ENCODE data around the gene SLC28A1. TPM values are rescaled to one million over a fixed set of nuclear protein-coding genes. Genes with fewer than 3 reads are reported as not detected.

SLC28A1 gene
- total and polyA plus RNA-seq, 5 experiments from 2014 or later: not detected

DNA sequence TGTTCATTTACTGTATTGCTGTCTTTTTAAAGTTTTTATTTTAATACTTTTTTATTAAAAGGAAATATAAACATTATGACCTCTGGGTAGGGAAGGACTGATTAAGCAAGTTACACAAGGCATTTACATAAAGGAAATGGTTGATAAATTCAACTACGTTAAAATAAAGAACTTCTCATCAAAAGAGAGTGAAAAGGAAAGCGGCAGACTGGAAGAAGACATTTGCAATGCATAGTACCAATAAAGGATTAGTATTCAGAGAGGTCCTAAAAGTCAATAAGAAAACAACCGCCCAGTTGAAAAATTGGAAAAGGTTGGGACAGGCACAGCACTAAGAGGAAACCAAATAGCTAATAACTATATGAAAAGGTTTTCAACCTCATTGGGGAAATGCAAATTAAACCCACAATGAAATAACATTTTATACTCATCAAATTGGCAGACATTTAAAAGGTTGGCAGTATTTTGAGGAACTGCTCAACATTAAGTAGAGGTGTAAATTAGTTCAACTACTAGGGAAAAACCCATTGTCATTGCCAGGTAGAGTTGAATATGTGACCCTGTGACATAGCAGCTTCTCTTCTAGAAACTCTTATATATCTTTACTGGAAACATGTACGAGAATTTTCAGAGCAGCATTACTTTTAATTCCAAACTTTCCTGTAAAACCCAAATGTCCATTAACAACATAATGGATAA, 106.7 kb downstream of the SLC28A1 start:
- H3K4me1 Mint-ChIP-seq: peaks cover 29 to 65% (median 40%) of the 10 kb centered on the region in 4 donors
- POLR2A ChIA-PET: interaction anchor here (1.5 kb wide), 1 partner anchor 10 kb away, joined by 4 read pairs; no protein-coding TSS in a partner anchor
- H3K36me3 Mint-ChIP-seq: peaks cover 0 to 2% (median 1%) of the 10 kb centered on the region in 3 donors
- H3K27me3 Mint-ChIP-seq: no peaks in the 10 kb centered on the region
- ATAC-seq: no peak
- DNase-seq: no peak
- H3K27ac Mint-ChIP-seq: peak overlapping the region in 4 of 10 donors; percentile 9 to 31 (median 14)
- peak overlapping the region in 1 of 10 donors; percentile 41 for H3K4me3 Mint-ChIP-seq
- H3K9me3 Mint-ChIP-seq: no peaks in the 10 kb centered on the region

DNA sequence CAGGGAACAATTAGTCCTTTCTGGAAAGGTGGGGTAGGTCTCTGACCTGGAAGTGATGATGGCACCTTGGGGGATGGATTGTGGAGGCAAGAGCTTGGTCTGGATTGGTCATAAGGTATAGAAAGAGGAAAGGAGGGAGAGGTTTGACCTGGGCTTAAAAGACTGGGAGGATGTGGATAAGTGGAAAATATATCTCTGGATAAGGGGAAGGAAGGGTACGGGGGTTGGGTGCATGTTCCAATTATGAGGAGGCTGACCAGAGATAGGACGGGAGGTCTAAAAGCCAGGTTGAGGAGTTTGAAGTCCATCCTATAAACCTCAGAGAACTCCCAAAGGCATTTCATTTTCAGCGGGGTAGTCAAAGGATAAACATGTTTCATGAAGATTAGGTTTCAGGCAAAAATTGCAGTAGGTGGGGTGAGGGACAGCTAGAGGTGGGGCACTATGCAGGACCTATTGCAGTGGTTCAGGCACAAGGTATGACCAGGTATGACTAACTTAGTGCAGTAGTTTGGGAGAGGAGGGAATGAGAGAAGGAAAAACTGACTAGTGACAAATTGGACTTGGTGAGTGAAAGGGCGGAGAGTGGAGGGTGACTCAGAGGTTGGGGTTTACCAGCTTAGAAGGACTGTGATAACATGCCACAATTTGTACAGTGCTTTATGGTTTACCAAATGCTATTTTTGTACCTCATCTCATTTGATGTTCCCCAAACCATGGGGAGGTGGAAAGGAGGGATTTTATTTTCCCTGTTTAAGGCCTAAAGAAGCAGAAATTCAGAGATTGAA, 107.9 kb downstream of the SLC28A1 start:
- Mint-ChIP-seq H3K27ac (peak overlapping the region in 3 of 10 donors; percentile 27 to 55 (median 28)), H3K36me3 (peaks cover 0 to 2% (median 1%) of the 10 kb centered on the region in 3 donors), H3K4me3 (peak overlapping the region in 1 of 10 donors; percentile 12), H3K9me3 (no peaks in the 10 kb centered on the region), H3K4me1 (peaks cover 24 to 55% (median 37%) of the 10 kb centered on the region in 4 donors), H3K27me3 (no peaks in the 10 kb centered on the region)
- peak in 1 of 2 donors; percentile 42 for ATAC-seq
- no peak for DNase-seq
- POLR2A ChIA-PET: no interaction called here

Other genes with a start within 250 kb of the SLC28A1 start
- 10 to 100 TPM; 38.3 to 43.2 TPM for gene WDR73, start 230.4 kb upstream of the SLC28A1 start, total RNA-seq
- gene WDR73, start 230.4 kb upstream of the SLC28A1 start, polyA plus RNA-seq: 10 to 100 TPM; 12.2 to 18.8 (median 17.9) TPM
- 1 to 10 TPM; 1.6 to 2.1 TPM for gene NMB, start 226.5 kb upstream of the SLC28A1 start, total RNA-seq
- 1 to 10 TPM; 1.9 to 5.7 (median 3.3) TPM for gene NMB, start 226.5 kb upstream of the SLC28A1 start, polyA plus RNA-seq
- 10 to 100 TPM; 68.3 to 70.6 TPM for gene SEC11A, start 168.5 kb upstream of the SLC28A1 start, total RNA-seq
- 100 to 1,000 TPM; 103 to 128 (median 119) TPM for gene SEC11A, start 168.5 kb upstream of the SLC28A1 start, polyA plus RNA-seq
- gene ZNF592, start 136.1 kb upstream of the SLC28A1 start, total RNA-seq: 10 to 100 TPM; 39.6 to 40.7 TPM
- 1 to 10 TPM; 3.2 to 9.4 (median 4.1) TPM for gene ZNF592, start 136.1 kb upstream of the SLC28A1 start, polyA plus RNA-seq
- under 1 TPM; 0.11 to 0.29 TPM for gene ALPK3, start 67.3 kb upstream of the SLC28A1 start, total RNA-seq
- gene ALPK3, start 67.3 kb upstream of the SLC28A1 start, polyA plus RNA-seq: under 1 TPM in 1 of 3 donors, not detected in 2; 0.01 TPM
- 10 to 100 TPM; 24.7 to 32.3 TPM for gene PDE8A, start 97.2 kb downstream of the SLC28A1 start, total RNA-seq
- gene PDE8A, start 97.2 kb downstream of the SLC28A1 start, polyA plus RNA-seq: 1 to 10 TPM in 1 of 3 donors, under 1 TPM in 2; 0.90 to 3.0 (median 0.93) TPM

Measured in naive thymus-derived CD8-positive, alpha-beta T cell (primary cell).